ENCODE results near the gene CCDC33. TPM values are rescaled to one million over a fixed set of nuclear protein-coding genes. Genes with fewer than 3 reads are reported as not detected.

The CCDC33 gene
- total and polyA plus RNA-seq, 2 donors (not counting 3 experiments of a cell fraction or from before 2014, with no cell fraction given): not detected

DNA sequence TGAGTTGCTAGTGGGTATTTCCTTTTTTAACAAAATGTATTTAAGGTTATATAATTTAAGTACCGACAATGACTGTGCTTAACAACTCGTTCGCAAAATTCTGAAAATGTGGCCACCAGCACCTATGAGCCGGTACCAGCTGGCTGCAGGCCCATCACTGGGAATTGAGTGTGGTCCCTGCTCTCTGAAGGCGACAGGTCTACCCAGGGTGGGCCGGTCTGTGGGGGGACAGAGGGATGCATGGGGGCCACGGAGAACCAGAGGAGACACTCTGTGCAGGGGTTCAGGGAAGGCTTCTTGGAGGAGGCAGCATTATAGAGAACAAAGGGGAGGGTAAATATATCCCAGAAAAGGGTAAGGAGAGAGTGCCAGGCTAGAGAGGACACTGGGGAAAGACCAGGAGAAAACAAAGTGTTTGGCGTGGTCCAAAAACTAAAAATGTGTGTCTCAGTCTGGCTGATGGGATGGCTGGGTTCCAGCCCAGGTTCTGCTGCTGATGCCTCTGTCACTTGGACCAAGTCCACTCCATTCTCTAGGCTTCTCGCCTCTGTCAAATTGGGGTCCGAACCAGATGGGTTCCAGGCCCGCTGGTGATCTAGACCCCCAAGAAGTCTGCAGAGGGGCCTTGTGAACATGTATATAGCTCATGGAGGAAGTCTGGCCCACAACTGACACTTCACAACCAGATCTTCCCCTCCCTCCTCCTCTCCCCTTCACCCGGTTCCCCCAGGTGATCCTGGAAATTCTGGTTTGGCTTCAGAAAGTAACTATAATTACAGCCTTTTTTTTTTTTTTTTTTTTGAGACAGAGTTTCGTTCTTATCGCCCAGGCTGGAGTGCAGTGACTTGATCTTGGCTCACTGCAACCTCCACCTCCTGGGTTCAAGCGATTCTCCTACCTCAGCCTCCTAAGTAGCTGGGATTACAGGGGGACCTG is 142.0 kb downstream of the CCDC33 start:
- no peak overlapping the region for H2AFZ ChIP-seq (ENCODE audit: low read depth, low read length)
- POLR2A ChIA-PET: no interaction called here

More for the DNA sequence above, 142.0 kb downstream of the CCDC33 start:
- Histone ChIP-seq H3K9ac (replicated peaks; ENCODE audit: extremely low read depth, insufficient read depth, low read length) (no peak overlapping the region), H3K27me3 (ENCODE audit: control insufficient read depth in 2 of 2, insufficient read depth in 2 of 2, low read length in 2 of 2) (peaks cover 2 to 3% of the 10 kb centered on the region in 2 experiments), H3K9me3 (replicated peaks; ENCODE audit: control insufficient read depth, insufficient read depth, low read length) (no peaks in the 10 kb centered on the region), H3K4me3 (replicated peaks in 1 of 3; ENCODE audit: insufficient read depth in 1 of 3, low read depth in 1 of 3, low read length in 3 of 3) (no peak overlapping the region), H3K79me2 (ENCODE audit: control insufficient read depth, insufficient read depth, low read length) (no peaks in the 10 kb centered on the region), H3K9me1 (replicated peaks; ENCODE audit: control insufficient read depth, extremely low read depth, insufficient read depth, low read length) (no peaks in the 10 kb centered on the region), H3K4me2 (ENCODE audit: insufficient read depth, low read length) (no peak overlapping the region), H3K36me3 (ENCODE audit: control insufficient read depth in 2 of 2, extremely low read depth in 1 of 2, insufficient read depth in 2 of 2, low read length in 2 of 2) (no peaks in the 10 kb centered on the region), H3K4me1 (ENCODE audit: control insufficient read depth, extremely low read depth, insufficient read depth, low read length) (peaks cover 11% of the 10 kb centered on the region), H3K27ac (ENCODE audit: insufficient read depth, low read depth, low read length) (no peak overlapping the region), H4K20me1 (replicated peaks; ENCODE audit: control insufficient read depth, extremely low read depth, insufficient read depth, low read length) (no peaks in the 10 kb centered on the region)
- DNase-seq (ENCODE audit: low read depth, low spot score) (no peak), FAIRE-seq (no peak)
- intact Hi-C loops (cut with micrococcal nuclease): no loop called here
- dilution Hi-C loops (cut with MboI; ENCODE audit: extremely low pct_ligation_motif_present, low sequenced_read_pairs): no loop called here
- CTCF ChIA-PET: interaction anchor here (1.1 to 13.9 kb wide), 6 partner anchors 10 to 390 kb away, joined by 3 to 313 read pairs (median 5); no protein-coding TSS in a partner anchor
- TF ChIP-seq, protein P1, sequence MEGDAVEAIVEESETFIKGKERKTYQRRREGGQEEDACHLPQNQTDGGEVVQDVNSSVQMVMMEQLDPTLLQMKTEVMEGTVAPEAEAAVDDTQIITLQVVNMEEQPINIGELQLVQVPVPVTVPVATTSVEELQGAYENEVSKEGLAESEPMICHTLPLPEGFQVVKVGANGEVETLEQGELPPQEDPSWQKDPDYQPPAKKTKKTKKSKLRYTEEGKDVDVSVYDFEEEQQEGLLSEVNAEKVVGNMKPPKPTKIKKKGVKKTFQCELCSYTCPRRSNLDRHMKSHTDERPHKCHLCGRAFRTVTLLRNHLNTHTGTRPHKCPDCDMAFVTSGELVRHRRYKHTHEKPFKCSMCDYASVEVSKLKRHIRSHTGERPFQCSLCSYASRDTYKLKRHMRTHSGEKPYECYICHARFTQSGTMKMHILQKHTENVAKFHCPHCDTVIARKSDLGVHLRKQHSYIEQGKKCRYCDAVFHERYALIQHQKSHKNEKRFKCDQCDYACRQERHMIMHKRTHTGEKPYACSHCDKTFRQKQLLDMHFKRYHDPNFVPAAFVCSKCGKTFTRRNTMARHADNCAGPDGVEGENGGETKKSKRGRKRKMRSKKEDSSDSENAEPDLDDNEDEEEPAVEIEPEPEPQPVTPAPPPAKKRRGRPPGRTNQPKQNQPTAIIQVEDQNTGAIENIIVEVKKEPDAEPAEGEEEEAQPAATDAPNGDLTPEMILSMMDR (IDR thresholded peaks at IDR 0.05; ENCODE audit: extremely low read depth in 1 of 2, insufficient read depth in 1 of 2, low read depth in 1 of 2, low read length in 2 of 2): no peak
- TF ChIP-seq EZH2 (IDR thresholded peaks at IDR 0.05; ENCODE audit: borderline replicate concordance, low read depth, low read length, severe bottlenecking) (no peak), MYC (IDR thresholded peaks at IDR 0.05; ENCODE audit: low read depth, low read length) (no peak), GATA2 (IDR thresholded peaks at IDR 0.05; ENCODE audit: insufficient read depth, insufficient read length, low read depth, low read length) (no peak), FOS (IDR thresholded peaks at IDR 0.05; ENCODE audit: borderline replicate concordance, insufficient read depth, low read length) (no peak), POLR2A (IDR thresholded peaks at IDR 0.05; ENCODE audit: low read depth, low read length) (no peak), POLR2AphosphoS5 (IDR thresholded peaks at IDR 0.05; ENCODE audit: insufficient read depth, low read depth, low read length) (no peak), JUN (IDR thresholded peaks at IDR 0.05; ENCODE audit: borderline replicate concordance, insufficient read depth, insufficient read length, low read depth) (no peak)
- TF ChIP-seq, protein P2, sequence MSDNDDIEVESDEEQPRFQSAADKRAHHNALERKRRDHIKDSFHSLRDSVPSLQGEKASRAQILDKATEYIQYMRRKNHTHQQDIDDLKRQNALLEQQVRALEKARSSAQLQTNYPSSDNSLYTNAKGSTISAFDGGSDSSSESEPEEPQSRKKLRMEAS (IDR thresholded peaks at IDR 0.05; ENCODE audit: insufficient read depth, insufficient read length): no peak
- no TSS peak for BruUV-seq (replicated peaks)

All from endothelial cell of umbilical vein (primary cell).